ENCODE results near the gene ATXN1.

The ATXN1 gene

GRCh38 chr6:16369989-16370388 is 391.3 kb downstream of the ATXN1 start:
- DNase-seq, result no peak

DNA sequence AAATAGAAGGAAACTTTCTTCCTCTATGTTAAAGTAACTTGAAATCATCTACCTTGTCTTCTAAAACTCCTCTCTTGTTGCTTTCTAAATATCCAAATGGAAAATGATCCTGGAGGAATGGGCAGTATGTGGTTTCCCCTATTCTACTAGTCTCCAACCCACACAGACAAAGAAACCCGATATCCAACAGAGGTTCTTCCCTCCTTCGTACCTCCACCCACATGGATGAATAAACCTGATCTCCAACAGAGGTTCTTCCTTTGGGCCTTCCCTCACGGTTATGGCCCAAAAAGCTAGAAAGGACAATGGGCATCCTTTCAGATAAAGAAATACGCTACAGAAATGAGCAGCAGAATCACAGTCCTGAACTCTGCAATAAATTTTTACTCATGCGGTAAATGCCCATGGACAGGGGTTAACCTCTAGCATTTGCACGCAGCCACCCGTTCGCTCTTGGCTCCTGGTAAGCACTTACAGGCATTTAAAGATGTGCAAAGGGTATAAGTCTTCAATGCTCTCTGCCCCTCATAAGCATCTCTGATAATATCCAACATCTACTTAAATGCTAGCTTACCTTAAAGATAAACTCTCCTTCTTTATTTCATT is 392.0 kb downstream of the ATXN1 start:
- DNase-seq, result no peak

DNA sequence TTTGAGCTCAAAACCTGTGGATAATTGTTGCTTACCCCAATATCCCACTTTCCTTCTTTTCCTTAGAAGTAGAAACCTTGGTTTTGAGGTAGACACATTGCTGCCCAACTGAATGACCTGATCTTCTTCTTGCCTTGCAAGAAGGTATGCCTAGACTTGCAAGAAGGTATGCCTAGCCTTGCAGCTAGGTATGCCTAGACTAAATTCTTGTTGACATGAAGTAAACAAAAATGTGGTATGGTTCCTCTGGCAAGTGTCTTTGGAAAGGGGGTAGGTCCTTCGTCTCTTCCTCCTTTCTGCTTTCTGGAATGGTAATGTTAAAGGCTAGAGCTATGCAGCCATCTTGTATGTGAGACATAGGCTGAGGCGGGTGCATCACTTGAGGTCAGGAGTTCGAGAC is 393.7 kb downstream of the ATXN1 start:
- DNase-seq, result no peak

- DNase-seq, result no peak
Measured at GRCh38 chr6:16363749-16364148, 397.5 kb downstream of the ATXN1 start.

DNA sequence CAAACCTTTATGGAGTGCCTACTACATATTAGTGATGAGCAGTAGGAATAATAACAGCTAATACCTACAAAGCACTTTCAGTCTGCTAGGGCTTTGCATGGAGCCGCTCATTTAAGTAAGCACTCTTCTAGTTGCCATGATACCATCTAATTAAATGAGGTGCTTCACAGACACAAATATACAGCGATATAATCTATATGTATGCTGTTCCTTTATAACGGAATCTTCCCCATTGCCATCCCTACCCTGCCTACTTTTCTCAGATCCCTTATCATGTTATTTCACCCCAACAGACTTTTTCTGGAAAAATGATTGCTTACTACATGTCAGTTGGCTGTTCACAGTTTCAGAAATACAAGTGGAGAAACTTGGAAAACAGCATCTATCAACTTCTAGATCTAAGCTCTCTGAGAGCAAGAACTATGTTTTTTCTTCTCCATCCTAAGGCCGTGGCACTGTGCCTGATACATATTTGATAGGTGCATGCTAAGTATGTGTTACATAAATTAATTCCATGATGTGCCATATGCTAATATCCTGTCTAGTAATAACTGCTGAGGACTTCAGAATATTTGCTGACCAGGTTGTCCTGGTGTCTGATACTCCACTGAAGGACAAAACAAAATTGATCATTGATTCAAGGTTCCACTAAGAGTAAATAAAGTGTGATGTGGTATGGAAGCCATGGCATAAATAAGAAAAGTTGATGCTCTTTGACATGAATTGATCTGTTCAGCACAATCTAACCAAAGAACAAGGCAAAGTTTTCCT is 398.3 kb downstream of the ATXN1 start:
- DNase-seq, result no peak

DNA sequence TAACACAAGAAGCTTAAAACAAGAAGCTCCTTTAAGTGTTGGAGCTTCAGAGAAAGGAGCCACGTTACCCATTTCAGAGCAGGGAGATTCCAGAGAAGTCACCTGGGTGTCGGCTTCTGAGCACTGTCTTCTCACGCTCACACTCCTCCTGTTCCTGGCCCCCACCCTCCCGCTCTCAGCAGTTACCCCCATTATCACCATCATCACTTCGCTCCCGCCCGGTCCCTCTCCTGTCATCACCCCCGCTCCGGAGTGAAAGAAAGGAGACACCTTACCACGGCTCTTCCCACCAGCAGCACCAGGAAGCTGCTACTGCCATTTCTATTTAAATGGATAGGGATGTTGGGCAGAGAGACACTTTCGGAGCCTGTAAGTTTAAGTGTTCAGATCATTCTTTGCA is 399.0 kb downstream of the ATXN1 start:
- no peak for DNase-seq

GRCh38 chr6:16361861-16362260 is 399.4 kb downstream of the ATXN1 start:
- DNase-seq, result no peak

DNA sequence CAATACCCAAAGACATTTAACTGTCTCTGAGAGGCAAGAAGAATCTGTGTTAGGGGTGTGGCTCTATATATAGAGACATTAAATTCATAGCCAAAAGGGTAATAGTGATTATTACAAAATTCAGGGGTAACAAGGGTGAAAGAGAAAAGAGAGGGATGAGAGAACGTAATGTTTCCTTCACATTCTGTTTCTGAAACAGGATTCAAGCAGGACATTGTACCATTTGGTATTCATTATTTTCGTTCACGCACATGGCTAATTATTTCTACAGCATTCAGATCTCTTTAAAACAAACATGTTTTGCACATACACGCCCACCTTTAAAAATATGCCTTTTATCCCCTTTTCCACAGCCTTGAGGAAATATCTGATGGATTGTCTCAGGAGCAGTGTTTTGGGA is 400.1 kb downstream of the ATXN1 start:
- no peak for DNase-seq

DNA sequence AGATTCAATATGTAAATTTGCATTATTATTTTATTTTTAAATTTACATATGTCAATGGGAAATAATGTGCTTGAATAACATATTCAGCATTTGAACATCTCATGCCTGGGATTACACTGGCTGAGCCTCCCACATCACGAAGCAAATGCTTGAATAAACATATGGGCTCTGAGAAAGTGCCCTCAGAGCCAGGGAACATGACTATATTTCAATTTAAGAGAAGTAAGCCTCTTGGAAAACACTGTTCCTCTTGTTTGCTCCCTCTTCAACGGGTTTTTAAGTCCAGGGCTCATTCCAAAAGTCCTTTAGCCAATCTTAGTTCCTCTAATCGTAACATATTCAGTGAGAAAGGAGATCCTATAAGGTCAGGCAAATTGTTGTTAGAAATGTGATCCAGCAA is 400.9 kb downstream of the ATXN1 start:
- DNase-seq, result no peak

GRCh38 chr6:16359563-16359962 is 401.7 kb downstream of the ATXN1 start:
- no peak for DNase-seq

- DNase-seq, result no peak
Measured at GRCh38 chr6:16358531-16359138, 402.6 kb downstream of the ATXN1 start.

- no peak for DNase-seq
Measured at GRCh38 chr6:16355699-16356446, 405.4 kb downstream of the ATXN1 start.

DNA sequence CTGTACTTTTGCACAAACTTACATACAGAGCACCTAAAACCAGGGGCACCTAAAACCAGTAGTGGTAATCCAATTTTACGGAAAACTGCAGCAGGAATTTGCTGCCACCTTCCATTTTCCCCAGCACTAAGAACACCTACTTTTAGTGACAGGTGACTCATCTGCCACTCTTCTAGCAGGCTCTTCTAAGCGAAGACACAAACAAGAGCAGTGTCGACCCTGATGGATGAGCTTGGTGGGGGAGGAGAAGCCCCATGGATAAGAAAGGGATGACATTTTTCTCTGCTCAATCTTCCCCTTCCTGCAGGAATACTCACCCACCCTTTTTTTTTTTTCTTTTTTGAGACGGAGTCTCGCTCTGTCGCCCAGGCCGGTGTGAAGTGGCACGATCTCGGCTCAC is 406.0 kb downstream of the ATXN1 start:
- no peak for DNase-seq

GRCh38 chr6:16354692-16355091 is 406.6 kb downstream of the ATXN1 start:
- DNase-seq, result no peak

GRCh38 chr6:16352821-16353438 is 408.3 kb downstream of the ATXN1 start:
- DNase-seq, result no peak

DNA sequence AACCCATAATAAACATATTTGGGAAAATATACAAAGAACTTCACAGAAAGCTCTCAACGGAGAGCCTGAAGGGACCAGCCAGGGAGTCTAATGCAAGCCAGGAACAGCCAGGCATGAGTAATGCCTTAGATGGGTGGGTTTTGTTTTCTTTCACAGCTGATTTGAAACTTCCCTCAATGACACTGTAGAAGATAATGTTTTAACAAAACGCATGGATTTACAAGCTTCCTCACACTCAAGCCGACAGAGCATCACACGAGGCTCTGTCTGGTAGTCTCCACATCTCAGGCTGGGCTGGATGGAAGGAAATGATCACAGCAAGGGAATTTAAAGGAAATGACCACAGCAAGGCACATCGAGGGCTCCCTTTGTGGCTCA is 409.0 kb downstream of the ATXN1 start:
- DNase-seq, result no peak

GRCh38 chr6:16349544-16349943 is 411.7 kb downstream of the ATXN1 start:
- DNase-seq, result no peak

- DNase-seq, result no peak
Measured at GRCh38 chr6:16346831-16347230, 414.4 kb downstream of the ATXN1 start.

GRCh38 chr6:16345449-16346330 is 415.6 kb downstream of the ATXN1 start:
- DNase-seq, result no peak

- DNase-seq, result no peak
Measured at GRCh38 chr6:16344756-16345155, 416.5 kb downstream of the ATXN1 start.

DNA sequence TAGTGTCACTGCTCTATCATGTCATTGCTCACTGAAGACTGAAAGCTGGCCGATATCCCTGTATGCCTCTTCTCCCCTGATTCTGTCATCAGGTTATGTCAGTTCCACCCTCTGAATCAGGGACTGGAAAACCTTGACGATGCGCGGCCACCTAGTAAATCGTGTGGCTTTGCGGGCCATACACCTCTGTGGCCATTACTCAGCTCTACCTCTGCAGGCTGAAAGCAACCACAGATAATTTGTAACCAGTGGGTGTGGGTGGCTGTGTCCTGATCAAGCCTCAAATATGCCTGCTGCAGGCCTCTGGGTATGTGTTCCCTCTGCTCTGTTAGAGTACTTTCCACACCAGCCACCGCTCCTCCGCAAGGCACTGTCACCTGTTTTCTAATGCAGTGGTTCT is 417.7 kb downstream of the ATXN1 start:
- DNase-seq, result no peak

- no peak for DNase-seq
Measured at GRCh38 chr6:16339265-16339587, 422.0 kb downstream of the ATXN1 start.

Data from DMS 273 treated with DMSO at 0.1 percent for 48 hours (cell line).